GM23338 (cell line): Measurements from ENCODE around the gene TIMM10B. TPM values are rescaled to one million over a fixed set of nuclear protein-coding genes. Genes with fewer than 3 reads are reported as not detected.

Experiments used
- ATAC-seq: fragments of 200-7000 bp; cut with Tn5 transposase; 3 replicates; pipeline ENCODE4 v1.9.1; 2020
- DNase-seq: peaks from one replicate; pipeline ENCODE4 v3.0.0-alpha.2; 2015; ENCODE audit warnings: low spot score
- H2AFZ ChIP-seq: fragments of 200-600 bp; sonication (generic); 2 replicates; pipeline ENCODE4 v1.8.0; 2016; ENCODE audit warnings: antibody characterized with exemption, mild to moderate bottlenecking, moderate library complexity
- H3F3A ChIP-seq: fragments of 200-600 bp; sonication (generic); replicated peaks from 2 replicates; pipeline ENCODE4 v1.8.0; 2017; ENCODE audit warnings: antibody characterized with exemption, mixed run types, low read depth
- H3K27ac ChIP-seq: fragments of 200-600 bp; sonication (generic); 2 replicates; pipeline ENCODE4 v1.6.1; 2016; ENCODE audit warnings: low read depth
- H3K27me3 ChIP-seq: fragments of 200-600 bp; sonication (generic); 2 replicates; pipeline ENCODE4 v1.8.0; 2016; ENCODE audit warnings: mild to moderate bottlenecking, mixed run types, moderate library complexity; ENCODE audit not compliant: insufficient read depth
- H3K36me3 ChIP-seq: fragments of 200-600 bp; sonication (generic); 2 replicates; pipeline ENCODE4 v1.8.0; 2016; ENCODE audit warnings: mild to moderate bottlenecking; ENCODE audit not compliant: insufficient read depth
- H3K4me1 ChIP-seq: fragments of 200-600 bp; sonication (generic); 2 replicates; pipeline ENCODE4 v1.8.0; 2016; ENCODE audit warnings: mild to moderate bottlenecking, moderate library complexity; ENCODE audit not compliant: insufficient read depth
- H3K4me2 ChIP-seq: fragments of 200-600 bp; sonication (generic); 2 replicates; pipeline ENCODE4 v1.7.1; 2017; ENCODE audit warnings: mixed run types
- H3K4me3 ChIP-seq: fragments of 200-600 bp; sonication (generic); 2 replicates; pipeline ENCODE4 v1.6.1; 2016; ENCODE audit warnings: mixed run types
- H3K79me2 ChIP-seq: fragments of 200-600 bp; sonication (generic); replicated peaks from 2 replicates; pipeline ENCODE4 v1.8.0; 2017; ENCODE audit warnings: mild to moderate bottlenecking; ENCODE audit not compliant: insufficient read depth
- H3K9me2 ChIP-seq: fragments of 200-600 bp; sonication (generic); 2 replicates; pipeline ENCODE4 v1.8.0; 2017; ENCODE audit not compliant: insufficient read depth
- H4K20me1 ChIP-seq: fragments of 200-600 bp; sonication (generic); replicated peaks from 2 replicates; pipeline ENCODE4 v1.8.0; 2017; ENCODE audit warnings: mild to moderate bottlenecking; ENCODE audit not compliant: insufficient read depth
- H3K27ac Mint-ChIP-seq: 2 replicates; pipeline ENCODE4 v1.8.0; 2020; ENCODE audit warnings: inconsistent platforms, mild to moderate bottlenecking, moderate library complexity, mixed read lengths
- H3K27me3 Mint-ChIP-seq: 3 replicates; pipeline ENCODE4 v1.8.0; 2022; ENCODE audit warnings: low read depth, mild to moderate bottlenecking, moderate library complexity, mixed read lengths, inconsistent platforms; ENCODE audit not compliant: insufficient read depth, poor library complexity
- H3K36me3 Mint-ChIP-seq: 3 replicates; pipeline ENCODE4 v1.8.0; 2021; ENCODE audit warnings: low read depth, mild to moderate bottlenecking, inconsistent platforms, moderate library complexity, mixed read lengths
- H3K4me1 Mint-ChIP-seq: 3 replicates; pipeline ENCODE4 v1.8.0; 2020; ENCODE audit warnings: mild to moderate bottlenecking, inconsistent platforms, mixed read lengths
- H3K4me3 Mint-ChIP-seq: 3 replicates; pipeline ENCODE4 v1.8.0; 2021; ENCODE audit warnings: moderate library complexity, mild to moderate bottlenecking, inconsistent platforms, mixed read lengths
- H3K9me3 Mint-ChIP-seq: 3 replicates; pipeline ENCODE4 v1.8.0; 2020; ENCODE audit warnings: moderate library complexity, mild to moderate bottlenecking, inconsistent platforms, mixed read lengths
- CREB1 ChIP-seq: fragments of 250-450 bp; sonication (Bioruptor Pico); IDR thresholded peaks from 2 replicates; pipeline ENCODE4 v1.5.0; 2020; ENCODE audit warnings: low read depth, mild to moderate bottlenecking, moderate library complexity
- EZH2 ChIP-seq: fragments of 200-600 bp; sonication (generic); IDR thresholded peaks from one replicate; pipeline ENCODE4 v1.8.0; 2017; ENCODE audit warnings: antibody characterized with exemption, mild to moderate bottlenecking, low read depth; ENCODE audit not compliant: unreplicated experiment
- EZH2phosphoT487 ChIP-seq: fragments of 200-600 bp; sonication (generic); IDR thresholded peaks from one replicate; pipeline ENCODE4 v1.8.1; 2018; ENCODE audit warnings: antibody characterized with exemption; ENCODE audit not compliant: unreplicated experiment
- JUNB ChIP-seq: IDR thresholded peaks from one replicate; pipeline ENCODE4 v1.6.1; 2016; ENCODE audit warnings: antibody characterized with exemption; ENCODE audit not compliant: unreplicated experiment
- REST ChIP-seq: IDR thresholded peaks from one replicate; pipeline ENCODE4 v1.6.1; 2018; ENCODE audit warnings: antibody characterized with exemption; ENCODE audit not compliant: unreplicated experiment
- STAT1 ChIP-seq: IDR thresholded peaks from one replicate; pipeline ENCODE4 v1.6.1; 2016; ENCODE audit warnings: antibody characterized with exemption; ENCODE audit not compliant: unreplicated experiment
- ZNF114 ChIP-seq: fragments of 250-450 bp; sonication (Bioruptor Pico); IDR thresholded peaks from 2 replicates; pipeline ENCODE4 v1.5.0; 2020; ENCODE audit warnings: mild to moderate bottlenecking, moderate library complexity
- ZNF331 ChIP-seq: fragments of 250-450 bp; sonication (Bioruptor Pico); IDR thresholded peaks from 2 replicates; pipeline ENCODE4 v1.5.0; 2020; ENCODE audit warnings: low read depth, mild to moderate bottlenecking, moderate library complexity
- ZNF462 ChIP-seq: fragments of 250-450 bp; sonication (Bioruptor Pico); IDR thresholded peaks from 2 replicates; pipeline ENCODE4 v1.5.0; 2020; ENCODE audit warnings: mild to moderate bottlenecking, moderate library complexity
- polyA plus RNA-seq: library from polyadenylated mRNA; unstranded; fragments of >200 nt; fragmentation: Nextera tagmentation; extraction: Ambion mirVana; gene quantifications from 2 replicates; pipeline ENCODE4 v1.2.1, GENCODE V29; 2016
- total RNA-seq: library from RNA; depleted of rRNA; stranded (reverse); fragments of >200 nt; shearing (Covaris generic); gene quantifications from 2 replicates; pipeline ENCODE4 v1.2.3, GENCODE V29; 2014
- TF ChIP-seq, protein P1 (sequence below), 2 experiments: fragments of 200-600 bp in 1 of 2; sonication (generic) in 1 of 2; conservative IDR thresholded peaks; 2 replicates each; pipeline versions ENCODE4 v1.5.1 to v1.6.1; 2016 to 2017; ENCODE audit warnings: antibody characterized with exemption in 2 of 2, low read depth in 2 of 2, mild to moderate bottlenecking in 2 of 2, moderate library complexity in 1 of 2
- TF ChIP-seq, protein P2 (sequence below): IDR thresholded peaks from 2 replicates; pipeline ENCODE4 v1.6.1; 2016; ENCODE audit warnings: antibody characterized with exemption

Gene TIMM10B
- total and polyA plus RNA-seq, 2 experiments from 2014 or later, result 30.8 to 54.2 TPM

GRCh38 chr11:6473451-6474412 is 7.6 kb upstream of the TIMM10B start, which contains the start of gene TRIM3 (continued):
- TF ChIP-seq ZNF462, result no peak

DNA sequence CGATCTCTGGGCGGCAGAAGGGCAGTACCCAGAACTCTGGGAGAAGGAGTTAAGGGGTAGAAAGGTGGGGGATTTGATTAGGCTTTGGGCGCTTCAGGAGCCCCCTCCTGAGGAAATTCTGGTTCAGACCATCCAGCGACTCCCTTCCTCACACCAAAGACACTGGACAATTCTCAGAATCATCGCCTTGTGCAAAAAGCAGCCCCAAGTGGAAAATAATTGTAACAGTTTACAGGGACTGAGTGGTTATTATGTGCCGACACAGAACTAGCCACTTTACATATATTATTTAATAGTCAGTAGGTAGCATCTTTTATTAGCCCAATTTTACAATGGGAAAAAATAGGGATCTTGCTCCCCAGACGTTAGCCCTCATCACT is 6.9 kb upstream of the TIMM10B start:
- peak overlapping the region; percentile 74 for H3K4me3 Mint-ChIP-seq
- peak overlapping the region; percentile 25; the same call in 1 of the 2 replicates for H2AFZ ChIP-seq
- no peaks in the 10 kb centered on the region for H3K9me3 Mint-ChIP-seq
- H3K27ac ChIP-seq, result peak overlapping the region; percentile 91
- 0 out of 2 replicates have a peak, but pooled peaks cover 13% of the 10 kb centered on the region for H3F3A ChIP-seq
- H3K4me2 ChIP-seq, result peak overlapping the region; percentile 82
- H4K20me1 ChIP-seq, result peaks cover 4% of the 10 kb centered on the region
- H3K9me2 ChIP-seq, result no peaks in the 10 kb centered on the region
- H3K36me3 Mint-ChIP-seq, result peaks cover 31% of the 10 kb centered on the region
- peak overlapping the region; percentile 93 for H3K4me3 ChIP-seq
- H3K4me1 Mint-ChIP-seq, result peaks cover 31% of the 10 kb centered on the region
- DNase-seq, result no peak
- peaks cover 4% of the 10 kb centered on the region; the same call in 1 of the 2 replicates for H3K36me3 ChIP-seq
- peaks cover 15% of the 10 kb centered on the region for H3K27me3 Mint-ChIP-seq
- peak overlapping the region; percentile 94 for H3K27ac Mint-ChIP-seq
- ATAC-seq, result no peak
- H3K4me1 ChIP-seq, result peaks cover 22% of the 10 kb centered on the region
- H3K27me3 ChIP-seq, result no peaks in the 10 kb centered on the region
- H3K79me2 ChIP-seq, result peaks cover 1% of the 10 kb centered on the region; the same call in 1 of the 2 replicates
- no peak for TF ChIP-seq STAT1
- TF ChIP-seq, protein P1, sequence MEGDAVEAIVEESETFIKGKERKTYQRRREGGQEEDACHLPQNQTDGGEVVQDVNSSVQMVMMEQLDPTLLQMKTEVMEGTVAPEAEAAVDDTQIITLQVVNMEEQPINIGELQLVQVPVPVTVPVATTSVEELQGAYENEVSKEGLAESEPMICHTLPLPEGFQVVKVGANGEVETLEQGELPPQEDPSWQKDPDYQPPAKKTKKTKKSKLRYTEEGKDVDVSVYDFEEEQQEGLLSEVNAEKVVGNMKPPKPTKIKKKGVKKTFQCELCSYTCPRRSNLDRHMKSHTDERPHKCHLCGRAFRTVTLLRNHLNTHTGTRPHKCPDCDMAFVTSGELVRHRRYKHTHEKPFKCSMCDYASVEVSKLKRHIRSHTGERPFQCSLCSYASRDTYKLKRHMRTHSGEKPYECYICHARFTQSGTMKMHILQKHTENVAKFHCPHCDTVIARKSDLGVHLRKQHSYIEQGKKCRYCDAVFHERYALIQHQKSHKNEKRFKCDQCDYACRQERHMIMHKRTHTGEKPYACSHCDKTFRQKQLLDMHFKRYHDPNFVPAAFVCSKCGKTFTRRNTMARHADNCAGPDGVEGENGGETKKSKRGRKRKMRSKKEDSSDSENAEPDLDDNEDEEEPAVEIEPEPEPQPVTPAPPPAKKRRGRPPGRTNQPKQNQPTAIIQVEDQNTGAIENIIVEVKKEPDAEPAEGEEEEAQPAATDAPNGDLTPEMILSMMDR (conservative IDR thresholded peaks at IDR 0.05; ENCODE audit: low read depth in 2 of 2), result no peak
- TF ChIP-seq REST, result no peak
- no peak for TF ChIP-seq EZH2
- TF ChIP-seq CREB1, result no peak
- no peak for TF ChIP-seq EZH2phosphoT487
- no peak for TF ChIP-seq JUNB
- TF ChIP-seq ZNF114 (CRISPR knock-in tag), result no peak
- TF ChIP-seq, protein P2, sequence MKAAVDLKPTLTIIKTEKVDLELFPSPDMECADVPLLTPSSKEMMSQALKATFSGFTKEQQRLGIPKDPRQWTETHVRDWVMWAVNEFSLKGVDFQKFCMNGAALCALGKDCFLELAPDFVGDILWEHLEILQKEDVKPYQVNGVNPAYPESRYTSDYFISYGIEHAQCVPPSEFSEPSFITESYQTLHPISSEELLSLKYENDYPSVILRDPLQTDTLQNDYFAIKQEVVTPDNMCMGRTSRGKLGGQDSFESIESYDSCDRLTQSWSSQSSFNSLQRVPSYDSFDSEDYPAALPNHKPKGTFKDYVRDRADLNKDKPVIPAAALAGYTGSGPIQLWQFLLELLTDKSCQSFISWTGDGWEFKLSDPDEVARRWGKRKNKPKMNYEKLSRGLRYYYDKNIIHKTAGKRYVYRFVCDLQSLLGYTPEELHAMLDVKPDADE, result no peak
- TF ChIP-seq ZNF331 (CRISPR knock-in tag), result no peak
